Hypothalamus (tissue), 51 donors: ENCODE results near the gene TYMS.

ENCODE experiments used
- DNase-seq, 51 donors: peaks; one replicate each; lab custom pipeline; 2025; lab: John Stamatoyannopoulos, UW

The TYMS gene

GRCh38 chr18:644395-645004 is 13.0 kb upstream of the TYMS start:
- DNase-seq, result peak in 30 of 51 donors; percentile 8 to 90 (median 36)

- no peak for DNase-seq
Measured at GRCh38 chr18:647304-647703, 10.1 kb upstream of the TYMS start.

- DNase-seq, result no peak
Measured at GRCh38 chr18:649341-649740, 8.1 kb upstream of the TYMS start.

GRCh38 chr18:650428-650858 is 7.0 kb upstream of the TYMS start:
- no peak for DNase-seq

GRCh38 chr18:652131-652530 is 5.3 kb upstream of the TYMS start:
- no peak for DNase-seq

- no peak for DNase-seq
Measured at GRCh38 chr18:653512-653911, 3.9 kb upstream of the TYMS start.

GRCh38 chr18:654601-655000 is 2.9 kb upstream of the TYMS start:
- no peak for DNase-seq

GRCh38 chr18:655445-655844 is 2.0 kb upstream of the TYMS start:
- DNase-seq, result no peak

GRCh38 chr18:658001-658946 is 821 bp downstream of the TYMS start:
- peak in 50 of 51 donors; percentile 15 to 86 (median 64) for DNase-seq

- no peak for DNase-seq
Measured at GRCh38 chr18:658947-659533, 1.6 kb downstream of the TYMS start.

GRCh38 chr18:659597-659996 is 2.1 kb downstream of the TYMS start:
- no peak for DNase-seq

- no peak for DNase-seq
Measured at GRCh38 chr18:662197-662596, 4.7 kb downstream of the TYMS start.

GRCh38 chr18:666177-666576 is 8.7 kb downstream of the TYMS start:
- DNase-seq, result no peak

GRCh38 chr18:666628-667027 is 9.2 kb downstream of the TYMS start:
- DNase-seq, result no peak

GRCh38 chr18:668260-668659 is 10.8 kb downstream of the TYMS start:
- DNase-seq, result no peak

- DNase-seq, result no peak
Measured at GRCh38 chr18:669077-669476, 11.6 kb downstream of the TYMS start.

- no peak for DNase-seq
Measured at GRCh38 chr18:670522-670921, 13.1 kb downstream of the TYMS start.

- DNase-seq, result no peak
Measured at GRCh38 chr18:671405-671804, 14.0 kb downstream of the TYMS start.

- no peak for DNase-seq
Measured at GRCh38 chr18:673317-673716, 15.9 kb downstream of the TYMS start.

GRCh38 chr18:673769-674168 is 16.3 kb downstream of the TYMS start:
- DNase-seq, result no peak

- DNase-seq, result no peak
Measured at GRCh38 chr18:675307-675706, 17.9 kb downstream of the TYMS start.

- no peak for DNase-seq
Measured at GRCh38 chr18:676069-676468, 18.6 kb downstream of the TYMS start.
